Uterus (tissue), 4 donors: ENCODE data around the gene IFI35. TPM values are rescaled to one million over a fixed set of nuclear protein-coding genes. Genes with fewer than 3 reads are reported as not detected.
A peak's percentile ranks its signal among the peaks of the same experiment; 100 is the strongest.

ENCODE experiments used
- DNase-seq, 2 donors: peaks; one replicate each; pipeline ENCODE4 v3.0.0-alpha.2; 2019 to 2020
- H3K27ac ChIP-seq, 2 donors: fragments of 200-600 bp; sonication (generic); 1 replicate in 1 of 2; 2 replicates in 1 of 2; pipeline ENCODE4 v1.5.1; 2016 to 2018
- H3K27me3 ChIP-seq, 2 donors: fragments of 200-600 bp; sonication (generic); one replicate each; pipeline ENCODE4 v1.5.1; 2018 to 2019; ENCODE audit warnings: control low read depth in 1 of 2
- H3K36me3 ChIP-seq, 2 donors: fragments of 200-600 bp; sonication (generic); one replicate each; pipeline ENCODE4 v1.5.1; 2019; ENCODE audit warnings: control low read depth in 1 of 2
- H3K4me1 ChIP-seq, 2 donors: fragments of 200-600 bp; sonication (generic); one replicate each; pipeline ENCODE4 v1.5.1; 2018 to 2019; ENCODE audit warnings: control low read depth in 1 of 2
- H3K4me3 ChIP-seq, 2 donors: fragments of 200-600 bp; sonication (generic); 1 replicate in 1 of 2; 2 replicates in 1 of 2; pipeline ENCODE4 v1.5.1; 2018 to 2019; ENCODE audit warnings: mild to moderate bottlenecking in 1 of 2
- H3K9me3 ChIP-seq, 2 donors: fragments of 200-600 bp; sonication (generic); one replicate each; pipeline ENCODE4 v1.5.1; 2019; ENCODE audit warnings: control low read depth in 1 of 2
- POLR2A ChIP-seq, 2 donors: fragments of 450-650 bp; IDR thresholded peaks; one replicate each; pipeline ENCODE4 v1.6.1; 2016; ENCODE audit warnings: antibody characterized with exemption in 2 of 2, mild to moderate bottlenecking in 1 of 2, moderate library complexity in 1 of 2
- intact Hi-C: fragments of 100-400 bp; cut with DNase I; formaldehyde crosslinking; loops from one replicate; pipeline ENCODE4 v1.15.1; 2023; ENCODE audit warnings: low total_unique reads
- total RNA-seq, 4 donors: library from RNA; depleted of rRNA in 3 of 4; stranded (reverse); fragments of >200 nt in 3 of 4; gene quantifications; one replicate each; pipeline versions ENCODE4 v1.1.0 to v1.2.4, GENCODE V29; 2014 to 2023
- TF ChIP-seq, protein P1 (sequence below), 4 experiments: fragments of 200-600 bp in 2 of 4; fragments of 450-650 bp in 2 of 4; sonication (generic) in 2 of 4; IDR thresholded peaks; one replicate each; pipeline ENCODE4 v1.5.1; 2016 to 2019; ENCODE audit warnings: antibody characterized with exemption in 4 of 4, mild to moderate bottlenecking in 2 of 4, moderate library complexity in 1 of 4
- donor health status: DM: yes; HTN: yes; CAD: no.

The IFI35 gene
- 10 to 100 TPM in 2 of 4 donors, 1 to 10 TPM in 2; 5.9 to 31.4 (median 10.0) TPM for total RNA-seq

DNA sequence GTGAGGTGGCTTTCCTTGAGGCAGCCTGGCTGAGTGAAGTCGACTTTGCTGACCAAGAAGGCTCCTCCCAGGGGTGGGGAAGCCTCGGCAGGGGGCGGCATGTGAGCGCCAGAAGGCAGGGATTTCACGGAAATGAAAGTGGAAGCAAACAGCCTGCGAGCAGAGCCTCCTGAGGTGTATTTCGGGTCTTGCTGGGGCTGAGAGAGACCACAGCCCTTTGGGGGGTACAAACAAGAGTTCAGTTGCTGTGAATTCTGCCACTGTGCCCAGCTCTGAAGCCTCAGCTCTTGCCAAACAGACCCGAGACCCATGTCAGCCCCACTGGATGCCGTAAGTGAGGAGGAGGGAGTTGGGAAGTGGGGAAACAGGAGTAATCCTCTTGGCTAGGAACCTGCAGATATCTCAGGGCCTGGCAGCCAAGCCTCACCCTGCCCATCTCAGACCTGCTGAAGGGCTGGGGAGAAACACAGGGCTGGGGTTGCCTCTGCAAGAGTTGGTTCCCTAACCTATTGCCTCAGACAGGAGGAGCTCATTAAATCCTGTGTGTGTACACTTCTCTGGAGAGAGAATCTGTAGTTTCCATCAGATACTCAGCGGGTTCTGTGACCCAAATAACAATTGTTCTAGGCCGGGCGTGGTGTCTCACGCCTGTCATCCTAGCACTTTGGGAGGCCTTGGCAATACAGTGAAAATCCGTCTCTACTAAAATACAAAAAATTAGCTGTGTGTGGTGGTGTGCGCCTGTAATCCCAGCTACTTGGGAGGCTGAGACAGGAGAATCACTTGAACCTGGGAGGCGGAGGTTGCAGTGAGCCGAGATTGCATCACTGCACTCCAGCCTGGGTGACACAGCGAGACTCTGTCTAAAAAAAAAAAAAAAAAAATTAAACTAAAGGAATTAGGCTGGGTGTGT is at the start of gene IFI35:
IFI35 (plus strand) TSS at position 146 of the 913 bp plus-strand sequence; CDS start at position 310, 164 bp downstream.
- peak; percentile 87 to 88 for DNase-seq
- peak; percentile 31 to 56 for TF ChIP-seq POLR2A (IDR thresholded peaks at IDR 0.05)
- TF ChIP-seq, protein P1, sequence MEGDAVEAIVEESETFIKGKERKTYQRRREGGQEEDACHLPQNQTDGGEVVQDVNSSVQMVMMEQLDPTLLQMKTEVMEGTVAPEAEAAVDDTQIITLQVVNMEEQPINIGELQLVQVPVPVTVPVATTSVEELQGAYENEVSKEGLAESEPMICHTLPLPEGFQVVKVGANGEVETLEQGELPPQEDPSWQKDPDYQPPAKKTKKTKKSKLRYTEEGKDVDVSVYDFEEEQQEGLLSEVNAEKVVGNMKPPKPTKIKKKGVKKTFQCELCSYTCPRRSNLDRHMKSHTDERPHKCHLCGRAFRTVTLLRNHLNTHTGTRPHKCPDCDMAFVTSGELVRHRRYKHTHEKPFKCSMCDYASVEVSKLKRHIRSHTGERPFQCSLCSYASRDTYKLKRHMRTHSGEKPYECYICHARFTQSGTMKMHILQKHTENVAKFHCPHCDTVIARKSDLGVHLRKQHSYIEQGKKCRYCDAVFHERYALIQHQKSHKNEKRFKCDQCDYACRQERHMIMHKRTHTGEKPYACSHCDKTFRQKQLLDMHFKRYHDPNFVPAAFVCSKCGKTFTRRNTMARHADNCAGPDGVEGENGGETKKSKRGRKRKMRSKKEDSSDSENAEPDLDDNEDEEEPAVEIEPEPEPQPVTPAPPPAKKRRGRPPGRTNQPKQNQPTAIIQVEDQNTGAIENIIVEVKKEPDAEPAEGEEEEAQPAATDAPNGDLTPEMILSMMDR (IDR thresholded peaks at IDR 0.05), result peak; percentile 55 to 69 (median 64)
- no peaks in the 10 kb centered on the region for H3K4me1 ChIP-seq

DNA sequence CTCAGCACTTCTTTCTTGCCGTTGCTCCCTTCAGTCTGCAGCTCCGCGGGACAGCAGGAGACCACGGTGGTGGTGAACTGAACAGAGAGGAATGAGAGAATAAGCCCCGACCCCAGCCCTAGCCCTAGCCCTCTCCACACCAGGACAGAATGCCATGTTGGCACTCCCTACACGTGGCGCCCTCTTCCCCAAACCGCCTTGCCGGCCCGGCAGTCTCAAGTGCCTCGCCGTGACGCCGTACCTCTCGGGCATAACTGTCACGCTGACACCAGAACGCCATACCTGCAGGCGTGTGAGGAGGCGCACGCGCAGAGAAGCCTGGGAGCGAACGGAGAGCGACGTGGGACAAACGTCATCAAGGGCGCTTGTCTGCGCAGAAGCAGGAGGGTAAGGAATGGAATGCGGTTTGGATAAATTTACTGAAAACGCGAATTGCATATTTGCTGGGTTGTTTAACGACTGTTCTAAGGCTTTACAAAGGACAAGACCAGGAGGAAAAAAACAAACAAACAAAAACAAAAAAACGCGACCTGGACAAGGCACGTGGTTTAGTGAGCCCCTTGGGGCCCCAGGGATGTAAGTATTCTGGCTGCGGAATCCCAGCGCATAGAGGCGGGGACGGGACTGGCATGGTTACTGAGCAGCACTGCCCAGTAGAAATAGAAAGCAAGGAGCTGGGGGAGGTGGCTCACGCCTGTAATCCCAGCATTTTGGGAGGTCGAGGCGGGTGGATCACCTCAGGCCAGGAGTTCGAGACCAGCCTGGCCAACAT is 42.2 kb upstream of the IFI35 start, which contains the start of gene AARSD1:
AARSD1 (minus strand) TSS at position 294 of the 772 bp plus-strand sequence; CDS start at position 280, 14 bp downstream.
- peak within 1 kb of the TSS; percentile 89 to 91 for H3K27ac ChIP-seq
- no peaks in the 10 kb centered on the region for H3K4me1 ChIP-seq
- DNase-seq, result peak; percentile 88 to 90
- no peaks in the 10 kb centered on the region for H3K36me3 ChIP-seq
- TF ChIP-seq, protein P1 (IDR thresholded peaks at IDR 0.05), result peak in 2 of 4 experiments; percentile 8 to 48
- TF ChIP-seq POLR2A (IDR thresholded peaks at IDR 0.05), result peak; percentile 44 to 72
- H3K27me3 ChIP-seq, result no peaks in the 10 kb centered on the region
- H3K4me3 ChIP-seq, result peak within 1 kb of the TSS; percentile 57 to 74
- intact Hi-C loops, result no loop called here
- no peaks in the 10 kb centered on the region for H3K9me3 ChIP-seq

More for the DNA sequence above, at the start of gene IFI35:
- peak within 1 kb of the TSS; percentile 65 to 72 for H3K4me3 ChIP-seq
- intact Hi-C loops, result no loop called here
- H3K36me3 ChIP-seq, result no peaks in the 10 kb centered on the region
- H3K9me3 ChIP-seq, result no peaks in the 10 kb centered on the region
- peak within 1 kb of the TSS; percentile 96 to 97 for H3K27ac ChIP-seq
- no peaks in the 10 kb centered on the region for H3K27me3 ChIP-seq

DNA sequence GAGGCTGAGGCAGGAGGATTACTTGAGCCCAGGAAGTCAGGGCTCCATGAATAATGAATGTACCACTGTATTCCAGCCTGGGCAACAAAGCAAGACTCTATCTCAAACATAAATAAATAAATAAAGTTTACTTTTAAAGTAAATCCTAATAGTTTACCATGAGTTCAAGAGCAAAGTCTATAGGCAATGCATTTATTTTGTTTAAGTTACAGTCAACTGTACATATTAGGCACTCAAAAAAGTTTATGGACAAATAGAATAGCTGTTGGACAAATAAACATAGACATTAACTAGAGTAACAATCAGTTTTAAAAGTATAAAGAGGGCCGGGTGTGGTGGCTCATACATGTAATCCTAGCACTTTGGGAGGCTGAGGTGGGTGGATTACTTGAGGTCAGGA is 38.7 kb upstream of the IFI35 start:
- Histone ChIP-seq H3K27me3 (no peaks in the 10 kb centered on the region), H3K4me3 (no peak overlapping the region), H3K27ac (no peak overlapping the region), H3K9me3 (no peaks in the 10 kb centered on the region), H3K4me1 (no peaks in the 10 kb centered on the region), H3K36me3 (no peaks in the 10 kb centered on the region)
- intact Hi-C loops, result no loop called here
- no peak for DNase-seq
- TF ChIP-seq, protein P1 (IDR thresholded peaks at IDR 0.05), result no peak
- no peak for TF ChIP-seq POLR2A (IDR thresholded peaks at IDR 0.05)

DNA sequence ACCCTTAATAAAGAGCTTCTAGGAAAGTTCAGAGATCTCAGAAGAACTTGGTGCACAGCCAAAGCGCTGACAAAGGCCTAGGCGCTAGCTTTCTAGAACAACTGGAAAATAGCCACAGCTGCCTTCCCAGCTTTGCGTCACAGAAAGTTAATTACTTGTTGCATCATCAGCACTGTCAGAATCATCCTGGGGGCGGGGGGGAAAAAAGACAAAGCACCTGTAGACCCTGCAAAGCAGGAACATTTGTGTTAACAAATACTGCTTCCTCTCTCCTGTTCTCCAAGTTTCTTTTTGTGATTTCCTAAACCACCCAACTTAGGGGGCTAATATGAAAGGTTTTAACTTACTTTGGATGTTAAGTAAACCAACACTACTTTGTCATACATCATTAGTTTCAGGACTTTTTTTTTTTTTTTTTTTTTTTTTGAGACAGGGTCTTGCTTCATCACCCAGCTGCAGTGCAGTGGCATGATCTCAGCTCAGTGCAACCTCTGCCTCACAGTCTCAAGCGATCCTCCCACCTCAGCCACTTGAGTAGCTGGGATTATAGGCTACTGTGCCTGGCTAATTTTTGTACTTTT is 37.5 kb upstream of the IFI35 start:
- Histone ChIP-seq H3K9me3 (no peaks in the 10 kb centered on the region), H3K27me3 (no peaks in the 10 kb centered on the region), H3K4me1 (no peaks in the 10 kb centered on the region), H3K4me3 (no peak overlapping the region), H3K27ac (no peak overlapping the region), H3K36me3 (no peaks in the 10 kb centered on the region)
- TF ChIP-seq, protein P1 (IDR thresholded peaks at IDR 0.05), result no peak
- DNase-seq, result no peak
- intact Hi-C loops, result no loop called here
